ENCODE data around the gene BLOC1S5.

GRCh38 chr6:8065519-8065911, 1.3 kb upstream of the BLOC1S5 start:
- TF ChIP-seq CTCF (IDR thresholded peaks at IDR 0.05), result no peak
- no peak for TF ChIP-seq POLR2AphosphoS5 (IDR thresholded peaks at IDR 0.05)
